HFFc6 (cell line): ENCODE measurements around the gene FLNB. TPM values are rescaled to one million over a fixed set of nuclear protein-coding genes. Genes with fewer than 3 reads are reported as not detected.

Source experiments
- DNase-seq: peaks from one replicate; pipeline ENCODE4 v3.0.0-alpha.2; 2018
- H3K27ac Mint-ChIP-seq: 2 replicates; pipeline ENCODE4 v1.8.0; 2020; ENCODE audit warnings: mild to moderate bottlenecking, mixed read lengths
- H3K27me3 Mint-ChIP-seq: 2 replicates; pipeline ENCODE4 v1.8.0; 2021; ENCODE audit warnings: mild to moderate bottlenecking, moderate library complexity, mixed read lengths; ENCODE audit not compliant: insufficient read depth
- H3K36me3 Mint-ChIP-seq: 2 replicates; pipeline ENCODE4 v1.8.0; 2021; ENCODE audit warnings: low read depth, mixed read lengths
- H3K4me1 Mint-ChIP-seq: 2 replicates; pipeline ENCODE4 v1.8.0; 2020; ENCODE audit warnings: low read depth, mixed read lengths
- H3K4me3 Mint-ChIP-seq: 2 replicates; pipeline ENCODE4 v1.8.0; 2020; ENCODE audit warnings: mild to moderate bottlenecking, moderate library complexity, mixed read lengths
- H3K9me3 Mint-ChIP-seq: 2 replicates; pipeline ENCODE4 v1.8.0; 2020; ENCODE audit warnings: mild to moderate bottlenecking, mixed read lengths
- CTCF ChIP-seq: fragments of 200-600 bp; sonication (generic); IDR thresholded peaks from 2 replicates; pipeline ENCODE4 v1.5.0; 2021; ENCODE audit warnings: antibody characterized with exemption, mild to moderate bottlenecking
- total RNA-seq, 6 experiments: library from RNA; stranded (reverse); fragmentation: NEBNext Ultra II Directional; extraction: Animal tissue kit (Norgen Biotek cat#: 25700); gene quantifications; 2 replicates in 1 of 6; 3 replicates in 5 of 6; pipeline ENCODE4 v1.2.3, GENCODE V29; 2021

Gene FLNB
- total RNA-seq, 6 experiments from 2014 or later = 93.8 to 117 (median 98.7) TPM

- peak overlapping the region; percentile 1; the same call in 1 of the 2 replicates for H3K27ac Mint-ChIP-seq
- peaks cover 85% of the 10 kb centered on the region for H3K4me1 Mint-ChIP-seq
- H3K36me3 Mint-ChIP-seq = 0 out of 2 replicates have a peak, but pooled peaks cover 9% of the 10 kb centered on the region
These were observed 8.5 kb downstream of the FLNB start for GRCh38 chr3:58016710-58017109.

DNA sequence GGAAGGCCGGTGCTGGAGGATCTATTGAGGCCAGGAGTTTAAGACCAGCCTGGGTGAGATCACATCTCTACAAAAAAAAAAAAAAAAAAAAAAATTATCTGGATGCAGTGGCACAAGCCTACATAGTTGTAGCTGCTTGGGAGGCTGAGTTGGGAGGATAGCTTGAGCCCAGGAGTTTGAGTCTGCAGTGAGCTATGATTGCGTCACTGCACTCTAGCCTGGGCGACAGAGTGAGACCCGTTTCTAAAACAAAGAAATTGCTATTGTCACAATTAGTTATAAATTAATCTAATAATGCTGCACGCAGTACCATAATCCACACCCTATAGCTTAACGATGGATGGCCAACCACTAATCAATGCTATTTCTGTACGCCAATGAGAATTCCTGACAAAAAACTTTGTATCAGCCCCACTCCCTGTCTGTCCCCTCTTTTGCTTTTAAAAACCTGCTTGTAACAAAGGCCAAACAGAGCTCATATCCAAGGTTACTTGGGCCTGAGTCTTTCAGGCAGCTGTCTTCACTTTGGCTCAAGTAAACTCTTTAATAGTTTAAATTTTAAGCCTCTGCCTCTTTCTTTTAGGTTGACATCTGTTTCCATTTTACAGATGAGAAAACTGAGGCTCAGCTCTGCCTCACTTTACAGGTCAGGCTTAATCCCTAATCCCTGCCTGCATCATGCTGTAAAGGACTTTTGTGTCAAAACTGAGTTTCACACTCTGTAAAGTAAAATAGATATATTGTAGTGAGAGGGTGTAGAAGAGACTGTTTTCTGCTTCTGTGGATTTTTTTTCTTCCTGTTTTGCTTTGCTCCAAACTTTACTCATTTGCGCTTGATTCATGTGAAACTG lies 10.9 kb downstream of the FLNB start:
- Mint-ChIP-seq H3K9me3 (no peaks in the 10 kb centered on the region), H3K4me3 (no peak overlapping the region), H3K4me1 (peaks cover 78% of the 10 kb centered on the region), H3K36me3 (0 out of 2 replicates have a peak, but pooled peaks cover 9% of the 10 kb centered on the region), H3K27me3 (no peaks in the 10 kb centered on the region; the same call in 1 of the 2 replicates), H3K27ac (no peak overlapping the region)
- no peak for DNase-seq
- no peak for TF ChIP-seq CTCF

More at GRCh38 chr3:58016710-58017109, 8.5 kb downstream of the FLNB start:
- DNase-seq = no peak
- Mint-ChIP-seq H3K9me3 (no peaks in the 10 kb centered on the region), H3K4me3 (no peak overlapping the region), H3K27me3 (no peaks in the 10 kb centered on the region; the same call in 1 of the 2 replicates)
- no peak for TF ChIP-seq CTCF

GRCh38 chr3:58020783-58021071 lies 12.5 kb downstream of the FLNB start:
- Mint-ChIP-seq H3K4me3 (no peak overlapping the region), H3K4me1 (peaks cover 72% of the 10 kb centered on the region), H3K36me3 (0 out of 2 replicates have a peak, but pooled peaks cover 5% of the 10 kb centered on the region)

DNA sequence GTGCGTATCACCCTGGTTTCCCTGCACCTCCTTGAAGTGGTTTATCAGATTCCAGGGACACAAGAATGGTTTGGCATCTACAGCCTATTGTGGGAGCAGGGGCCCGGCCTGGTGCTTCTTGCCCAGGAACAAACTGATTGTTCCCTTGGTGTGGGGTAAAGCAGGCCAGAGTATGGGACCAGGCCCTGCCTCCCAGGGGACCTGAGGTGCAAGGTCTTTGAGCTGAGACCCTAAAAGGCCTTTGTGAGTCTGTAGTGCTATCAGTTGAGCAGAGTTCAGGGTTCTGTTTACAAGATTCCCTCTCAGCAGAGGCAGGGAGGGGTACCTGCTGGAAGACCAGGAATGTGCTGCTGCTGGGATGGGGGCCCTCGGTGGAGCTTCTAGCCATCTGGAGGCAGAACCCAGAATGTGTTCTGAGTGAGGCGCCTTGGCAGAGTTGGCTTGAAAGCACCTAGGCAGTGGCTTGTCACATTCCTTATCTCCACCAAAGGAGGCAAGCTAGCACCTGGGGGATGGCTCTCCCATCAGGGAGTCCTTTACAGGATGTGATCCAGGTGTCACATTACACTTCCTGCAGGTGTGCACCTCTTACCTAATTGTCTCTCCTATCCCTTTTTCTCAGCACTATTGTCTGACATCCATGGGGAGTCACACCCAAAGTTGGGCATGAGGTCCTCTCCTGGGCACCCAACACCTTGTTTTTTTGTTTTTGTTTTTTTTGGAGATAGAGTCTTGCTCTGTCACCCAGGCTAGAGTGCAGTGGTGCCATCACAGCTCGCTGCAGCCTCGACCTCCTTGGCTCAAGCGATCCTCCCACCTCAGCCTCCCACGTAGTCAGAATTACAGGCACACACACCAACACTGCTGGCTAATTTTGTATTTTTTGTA lies 13.1 kb downstream of the FLNB start:
- no peak for DNase-seq
- H3K27me3 Mint-ChIP-seq = no peaks in the 10 kb centered on the region; the same call in 1 of the 2 replicates
- H3K27ac Mint-ChIP-seq = no peak overlapping the region
- no peak for TF ChIP-seq CTCF
- peaks cover 72% of the 10 kb centered on the region for H3K4me1 Mint-ChIP-seq
- 0 out of 2 replicates have a peak, but pooled peaks cover 3% of the 10 kb centered on the region for H3K36me3 Mint-ChIP-seq
- no peaks in the 10 kb centered on the region for H3K9me3 Mint-ChIP-seq
- H3K4me3 Mint-ChIP-seq = no peak overlapping the region

More at GRCh38 chr3:58020783-58021071, 12.5 kb downstream of the FLNB start:
- Mint-ChIP-seq H3K27me3 (no peaks in the 10 kb centered on the region; the same call in 1 of the 2 replicates), H3K9me3 (no peaks in the 10 kb centered on the region), H3K27ac (no peak overlapping the region)
- no peak for TF ChIP-seq CTCF
- DNase-seq = no peak

- Mint-ChIP-seq H3K9me3 (no peaks in the 10 kb centered on the region), H3K4me3 (no peak overlapping the region), H3K27ac (no peak overlapping the region), H3K4me1 (peaks cover 71% of the 10 kb centered on the region), H3K27me3 (no peaks in the 10 kb centered on the region; the same call in 1 of the 2 replicates), H3K36me3 (0 out of 2 replicates have a peak, but pooled peaks cover 3% of the 10 kb centered on the region)
- no peak for DNase-seq
- no peak for TF ChIP-seq CTCF
These were observed 13.7 kb downstream of the FLNB start for GRCh38 chr3:58021962-58022361.
